ENCODE results near the gene C16orf74. TPM values are rescaled to one million over a fixed set of nuclear protein-coding genes. Genes with fewer than 3 reads are reported as not detected.

The C16orf74 gene
- total RNA-seq, 6 experiments from 2014 or later = 13.4 to 18.6 (median 15.7) TPM

- Mint-ChIP-seq H3K4me1 (ENCODE audit: low read depth) (peaks cover 47% of the 10 kb centered on the region), H3K27me3 (ENCODE audit: insufficient read depth) (no peaks in the 10 kb centered on the region; the same call in 1 of the 2 replicates), H3K4me3 (peak overlapping the region; percentile 97), H3K36me3 (ENCODE audit: low read depth) (no peaks in the 10 kb centered on the region), H3K9me3 (no peaks in the 10 kb centered on the region), H3K27ac (peak overlapping the region; percentile 89)
- peak; percentile 37 for DNase-seq
- TF ChIP-seq CTCF (IDR thresholded peaks at IDR 0.05) = peak; percentile 29
These were observed 610 bp downstream of the C16orf74 start for GRCh38 chr16:85750146-85750826.

GRCh38 chr16:85749771-85750145 lies 1.1 kb downstream of the C16orf74 start:
- peaks cover 47% of the 10 kb centered on the region for H3K4me1 Mint-ChIP-seq (ENCODE audit: low read depth)
- peak overlapping the region; percentile 89 for H3K27ac Mint-ChIP-seq
- no peaks in the 10 kb centered on the region for H3K36me3 Mint-ChIP-seq (ENCODE audit: low read depth)
- H3K9me3 Mint-ChIP-seq = no peaks in the 10 kb centered on the region
- no peak for TF ChIP-seq CTCF (IDR thresholded peaks at IDR 0.05)
- no peak for DNase-seq
- peak overlapping the region; percentile 97 for H3K4me3 Mint-ChIP-seq
- no peaks in the 10 kb centered on the region for H3K27me3 Mint-ChIP-seq (ENCODE audit: insufficient read depth)

DNA sequence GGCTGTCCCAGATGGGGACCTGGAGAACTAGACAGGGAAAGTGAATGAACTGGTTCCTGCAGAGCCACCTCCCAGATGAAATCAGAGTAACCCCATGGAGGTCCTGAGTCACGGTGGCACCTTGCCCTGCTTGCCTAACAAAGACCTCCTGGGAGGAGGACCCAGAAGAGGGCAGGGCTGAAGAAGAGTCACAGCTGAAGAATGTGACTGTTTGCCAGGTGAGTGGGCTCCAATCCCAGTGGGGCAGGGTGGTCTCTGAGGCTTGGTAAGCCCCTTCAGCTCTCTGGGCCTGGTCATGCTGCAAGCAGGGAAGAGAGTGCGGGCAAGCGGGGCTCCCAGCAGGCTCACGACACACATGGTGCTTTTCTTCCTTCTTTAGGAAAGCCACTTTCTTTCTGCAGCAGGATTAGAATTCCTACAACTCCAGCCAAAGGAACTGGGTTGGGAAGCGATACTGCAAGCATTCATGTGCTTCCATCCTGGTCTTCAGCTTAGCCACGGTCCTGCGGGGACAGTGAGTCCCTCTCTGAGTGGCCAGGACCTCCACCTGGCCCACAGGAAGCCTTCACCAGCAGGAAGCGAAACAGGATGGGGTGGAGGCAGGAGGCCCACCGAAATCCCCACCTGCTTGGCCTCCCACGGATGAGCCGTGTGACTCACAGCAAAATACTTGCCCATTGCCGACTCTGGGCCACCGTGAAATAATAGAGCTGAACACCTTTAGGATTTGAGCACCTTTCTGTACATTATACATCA lies 4.3 kb downstream of the C16orf74 start:
- Mint-ChIP-seq H3K4me3 (no peak overlapping the region), H3K9me3 (no peaks in the 10 kb centered on the region), H3K27ac (peak overlapping the region; percentile 56), H3K36me3 (ENCODE audit: low read depth) (peaks cover 7% of the 10 kb centered on the region; the same call in 1 of the 2 replicates), H3K4me1 (ENCODE audit: low read depth) (peaks cover 30% of the 10 kb centered on the region), H3K27me3 (ENCODE audit: insufficient read depth) (no peaks in the 10 kb centered on the region)
- peak; percentile 27 for DNase-seq
- no peak for TF ChIP-seq CTCF (IDR thresholded peaks at IDR 0.05)

- no peak for TF ChIP-seq CTCF (IDR thresholded peaks at IDR 0.05)
- Mint-ChIP-seq H3K27ac (no peak overlapping the region), H3K4me3 (no peak overlapping the region), H3K27me3 (ENCODE audit: insufficient read depth) (no peaks in the 10 kb centered on the region), H3K36me3 (ENCODE audit: low read depth) (peaks cover 25% of the 10 kb centered on the region; the same call in 1 of the 2 replicates), H3K4me1 (ENCODE audit: low read depth) (peaks cover 5% of the 10 kb centered on the region; the same call in 1 of the 2 replicates), H3K9me3 (no peaks in the 10 kb centered on the region)
- no peak for DNase-seq
These were observed 11.8 kb downstream of the C16orf74 start for GRCh38 chr16:85738923-85739715.

DNA sequence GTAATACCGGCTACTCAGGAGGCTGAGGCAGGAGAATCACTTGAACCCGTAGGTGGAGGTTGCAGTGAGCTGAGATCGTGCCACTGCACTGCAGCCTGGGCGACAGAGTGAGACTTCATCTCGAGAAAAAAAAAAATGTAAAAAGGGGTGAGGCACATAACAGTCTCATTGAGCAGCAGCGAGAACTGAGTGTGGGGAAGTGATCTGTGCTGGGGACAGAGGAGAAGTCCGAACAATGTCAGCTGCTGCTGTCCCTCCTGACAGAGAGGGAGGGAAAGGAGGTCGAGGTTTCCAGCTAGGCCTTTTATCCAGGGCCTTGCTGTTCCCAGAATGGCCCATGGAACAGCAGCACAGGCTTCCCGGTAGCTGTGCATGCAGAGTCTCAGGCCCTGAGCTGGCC lies 14.0 kb downstream of the C16orf74 start:
- TF ChIP-seq CTCF (IDR thresholded peaks at IDR 0.05) = no peak
- Mint-ChIP-seq H3K27me3 (ENCODE audit: insufficient read depth) (no peaks in the 10 kb centered on the region), H3K36me3 (ENCODE audit: low read depth) (peaks cover 23% of the 10 kb centered on the region), H3K4me1 (ENCODE audit: low read depth) (peaks cover 5% of the 10 kb centered on the region; the same call in 1 of the 2 replicates), H3K4me3 (no peak overlapping the region), H3K27ac (no peak overlapping the region), H3K9me3 (no peaks in the 10 kb centered on the region)
- DNase-seq = no peak

All from HFFc6 (cell line).